Activated CD4-positive, alpha-beta T cell treated with anti-CD3 and anti-CD28 coated beads, Interleukin-2, Interleukin-6, amounts not matched to agents 100 ng/mL and 50 ng/mL, durations not matched to agents 16 hours and 8 hours (primary cell): ENCODE data around the gene CACNA1I.

ENCODE experiments used
- DNase-seq: peaks from one replicate; pipeline ENCODE4 v3.0.0-alpha.2; 2020

The CACNA1I gene

GRCh38 chr22:39654131-39654926 is 83.8 kb downstream of the CACNA1I start:
- DNase-seq, result no peak

- no peak for DNase-seq
These were observed 84.5 kb downstream of the CACNA1I start for GRCh38 chr22:39655004-39655579.

- no peak for DNase-seq
These were observed 85.3 kb downstream of the CACNA1I start for GRCh38 chr22:39655831-39656230.

- no peak for DNase-seq
These were observed 86.2 kb downstream of the CACNA1I start for GRCh38 chr22:39656495-39657490.

- DNase-seq, result peak; percentile 54
These were observed 87.8 kb downstream of the CACNA1I start for GRCh38 chr22:39658367-39658766.

GRCh38 chr22:39658806-39659463 is 88.4 kb downstream of the CACNA1I start:
- peak; percentile 12 for DNase-seq

- DNase-seq, result no peak
These were observed 90.9 kb downstream of the CACNA1I start for GRCh38 chr22:39661501-39661841.

- peak; percentile 70 for DNase-seq
These were observed 91.5 kb downstream of the CACNA1I start for GRCh38 chr22:39661842-39662685.

- DNase-seq, result no peak
These were observed 92.1 kb downstream of the CACNA1I start for GRCh38 chr22:39662686-39663052.

- DNase-seq, result no peak
These were observed 93.2 kb downstream of the CACNA1I start for GRCh38 chr22:39663751-39664150.

- no peak for DNase-seq
These were observed 94.1 kb downstream of the CACNA1I start for GRCh38 chr22:39664485-39665200.

- DNase-seq, result no peak
These were observed 94.7 kb downstream of the CACNA1I start for GRCh38 chr22:39665229-39665628.

GRCh38 chr22:39665661-39666431 is 95.3 kb downstream of the CACNA1I start:
- DNase-seq, result no peak

GRCh38 chr22:39666495-39666894 is 95.9 kb downstream of the CACNA1I start:
- DNase-seq, result no peak

GRCh38 chr22:39666926-39667325 is 96.4 kb downstream of the CACNA1I start:
- no peak for DNase-seq

GRCh38 chr22:39669432-39669831 is 98.9 kb downstream of the CACNA1I start:
- no peak for DNase-seq

GRCh38 chr22:39671936-39672335 is 101.4 kb downstream of the CACNA1I start:
- DNase-seq, result no peak

GRCh38 chr22:39674536-39674935 is 104.0 kb downstream of the CACNA1I start:
- DNase-seq, result no peak

GRCh38 chr22:39675947-39676346 is 105.4 kb downstream of the CACNA1I start:
- DNase-seq, result no peak

GRCh38 chr22:39677967-39678366 is 107.4 kb downstream of the CACNA1I start:
- no peak for DNase-seq
